LNCaP clone FGC (cell line): ENCODE measurements around the gene REM2.

Experiments used
- DNase-seq: peaks from one replicate; pipeline ENCODE4 v3.0.0-alpha.2; 2011; ENCODE audit warnings: low read depth
- H3K4me3 ChIP-seq: 2 replicates; pipeline ENCODE4 v1.5.1; 2011; ENCODE audit warnings: mild to moderate bottlenecking, low read depth, low read length, control low read depth
- CTCF ChIP-seq: IDR thresholded peaks from 2 replicates; pipeline ENCODE4 v1.5.1; 2012; ENCODE audit warnings: mild to moderate bottlenecking; ENCODE audit not compliant: control insufficient read depth, insufficient read depth; ENCODE audit errors: extremely low read depth

REM2 gene

GRCh38 chr14:22883173-22883976 lies at the start of gene REM2:
Gene REM2 (plus strand): TSS chr14:22883222. CDS start chr14:22883288, 66 bp downstream.
- no peak for TF ChIP-seq CTCF
- DNase-seq = no peak
- H3K4me3 ChIP-seq = no peak within 1 kb of the TSS

- no peak overlapping the region for H3K4me3 ChIP-seq
- TF ChIP-seq CTCF = no peak
- DNase-seq = no peak
Observed at GRCh38 chr14:22835505-22835904, 47.5 kb upstream of the REM2 start.

GRCh38 chr14:22836301-22837113 lies 46.5 kb upstream of the REM2 start, which contains the start of gene MMP14:
Gene MMP14 (plus strand): TSS chr14:22836585. CDS start chr14:22836818, 233 bp downstream.
- TF ChIP-seq CTCF = no peak
- DNase-seq = no peak
- peak within 1 kb of the TSS; percentile 35 for H3K4me3 ChIP-seq

- no peak for DNase-seq
- no peak for TF ChIP-seq CTCF
- peak overlapping the region; percentile 35 for H3K4me3 ChIP-seq
Observed at GRCh38 chr14:22837114-22837749, 45.8 kb upstream of the REM2 start.

GRCh38 chr14:22837750-22838538 lies 45.1 kb upstream of the REM2 start:
- TF ChIP-seq CTCF = no peak
- no peak for DNase-seq
- no peak overlapping the region; the same call in 1 of the 2 replicates for H3K4me3 ChIP-seq

GRCh38 chr14:22838631-22839041 lies 44.4 kb upstream of the REM2 start:
- H3K4me3 ChIP-seq = no peak overlapping the region

More at GRCh38 chr14:22838631-22839041, 44.4 kb upstream of the REM2 start:
- DNase-seq = no peak
- no peak for TF ChIP-seq CTCF
